PC-9 (cell line): ENCODE data around the gene GID4. TPM values are rescaled to one million over a fixed set of nuclear protein-coding genes. Genes with fewer than 3 reads are reported as not detected.

Source experiments
- BruUV-seq: library from RNA; stranded (reverse); fragments of 400-500 nt; replicated peaks from 2 replicates; lab custom pipeline; 2021; lab: Mats Ljungman, UMichigan
- CTCF ChIA-PET: fragments of 300-600 bp; sonication (Branson Sonifier 250); formaldehyde crosslinking; loops from one replicate; lab custom pipeline; 2022; ENCODE audit warnings: antibody characterized with exemption; lab: Charles Lee
- POLR2A ChIA-PET: fragments of 300-600 bp; sonication (Branson Sonifier 250); formaldehyde crosslinking; loops from one replicate; lab custom pipeline; 2022; ENCODE audit warnings: antibody characterized with exemption; ENCODE audit not compliant: unreplicated experiment; lab: Charles Lee
- DNase-seq, 2 experiments: peaks; one replicate each; pipeline versions ENCODE4 v3.0.0 to v3.0.0-alpha.2; 2015 to 2022; ENCODE audit warnings: mixed read lengths in 1 of 2
- H2AFZ ChIP-seq: fragments of 200-600 bp; sonication (generic); 2 replicates; pipeline ENCODE4 v1.8.1; 2017; ENCODE audit warnings: antibody characterized with exemption
- H3F3A ChIP-seq: fragments of 200-600 bp; sonication (generic); 2 replicates; pipeline ENCODE4 v1.8.1; 2017; ENCODE audit warnings: antibody characterized with exemption, mild to moderate bottlenecking, low read depth; ENCODE audit not compliant: insufficient read depth
- H3K27ac ChIP-seq: fragments of 200-600 bp; sonication (generic); 2 replicates; pipeline ENCODE4 v1.6.1; 2016; ENCODE audit warnings: mixed run types
- H3K27me3 ChIP-seq: fragments of 200-600 bp; sonication (generic); 2 replicates; pipeline ENCODE4 v1.6.1; 2016; ENCODE audit warnings: low read depth, mixed run types; ENCODE audit not compliant: insufficient read depth
- H3K36me3 ChIP-seq: fragments of 200-600 bp; sonication (generic); 2 replicates; pipeline ENCODE4 v1.6.1; 2016; ENCODE audit warnings: low read depth, mixed run types
- H3K4me1 ChIP-seq: fragments of 200-600 bp; sonication (generic); replicated peaks from 2 replicates; pipeline ENCODE4 v1.6.1; 2016; ENCODE audit warnings: mixed run types; ENCODE audit not compliant: insufficient read depth
- H3K4me2 ChIP-seq: fragments of 200-600 bp; sonication (generic); 2 replicates; pipeline ENCODE4 v1.6.1; 2017; ENCODE audit warnings: mixed run types
- H3K4me3 ChIP-seq: fragments of 200-600 bp; sonication (generic); 2 replicates; pipeline ENCODE4 v1.6.1; 2016; ENCODE audit warnings: mixed run types
- H3K79me2 ChIP-seq: fragments of 200-600 bp; sonication (generic); 2 replicates; pipeline ENCODE4 v1.6.1; 2017; ENCODE audit warnings: low read depth, mixed run types
- H3K9me2 ChIP-seq: fragments of 200-600 bp; sonication (generic); 2 replicates; pipeline ENCODE4 v1.8.1; 2017; ENCODE audit warnings: mild to moderate bottlenecking; ENCODE audit not compliant: insufficient read depth
- H3K9me3 ChIP-seq: fragments of 200-600 bp; sonication (generic); 2 replicates; pipeline ENCODE4 v1.8.1; 2016; ENCODE audit warnings: low read depth; ENCODE audit not compliant: insufficient read depth
- H4K20me1 ChIP-seq: fragments of 200-600 bp; sonication (generic); 2 replicates; pipeline ENCODE4 v1.8.1; 2017; ENCODE audit not compliant: insufficient read depth
- CTCF ChIP-seq: fragments of 200-600 bp; sonication (generic); conservative IDR thresholded peaks from 2 replicates; pipeline ENCODE4 v1.6.1; 2017; ENCODE audit warnings: mixed run types, antibody characterized with exemption, mild to moderate bottlenecking, moderate library complexity
- EZH2 ChIP-seq: fragments of 200-600 bp; sonication (generic); IDR thresholded peaks from 2 replicates; pipeline ENCODE4 v1.8.0; 2017; ENCODE audit warnings: antibody characterized with exemption, low read depth
- intact Hi-C: fragments of 100-400 bp; cut with micrococcal nuclease; formaldehyde crosslinking; loops from one replicate; pipeline ENCODE4 v1.10.0; 2022; ENCODE audit not compliant: unreplicated experiment
- total RNA-seq: library from RNA; stranded (reverse); gene quantifications from 2 replicates; pipeline ENCODE4 v1.2.3, GENCODE V29; 2021

Gene GID4
- total RNA-seq, 1 experiment from 2014 or later, result 19.0 TPM

DNA sequence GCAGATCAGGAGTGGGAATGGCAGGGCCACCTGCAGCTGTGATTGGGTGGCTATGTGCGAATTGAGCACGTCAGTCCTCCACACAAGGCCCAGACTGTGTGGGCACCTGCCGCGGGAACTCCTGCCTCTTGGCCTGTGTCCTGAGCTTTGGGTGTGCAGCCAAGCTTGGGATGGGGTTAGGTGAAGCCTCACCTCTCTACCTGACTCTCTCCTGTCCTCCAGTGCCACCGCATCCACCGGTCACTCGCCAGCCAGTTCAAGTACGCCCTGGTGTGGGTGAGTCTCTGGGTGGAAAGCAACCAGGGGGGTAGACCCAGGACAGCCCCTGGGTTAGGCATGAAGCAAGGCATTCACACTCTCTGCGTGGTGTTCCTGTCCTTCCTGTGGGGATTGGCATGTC lies 67.0 kb downstream of the GID4 start:
- H3K27me3 ChIP-seq, result no peaks in the 10 kb centered on the region
- BruUV-seq, result no TSS peak
- no peaks in the 10 kb centered on the region; the same call in 1 of the 2 replicates for H3F3A ChIP-seq
- H4K20me1 ChIP-seq, result peaks cover 7% of the 10 kb centered on the region
- H3K79me2 ChIP-seq, result no peaks in the 10 kb centered on the region
- ChIA-PET POLR2A (interaction anchor here (0.7 kb wide), 1 partner anchor 153 kb away, joined by 5 read pairs; the partner anchor contains the start of gene FLII), CTCF (no interaction called here)
- H3K9me3 ChIP-seq, result no peaks in the 10 kb centered on the region
- DNase-seq, result no peak
- no peaks in the 10 kb centered on the region for H3K4me1 ChIP-seq
- TF ChIP-seq EZH2 (no peak), CTCF (no peak)
- H3K36me3 ChIP-seq, result no peaks in the 10 kb centered on the region; the same call in 1 of the 2 replicates
- intact Hi-C loops, result no loop called here
- no peak overlapping the region for H3K4me3 ChIP-seq
- no peak overlapping the region for H2AFZ ChIP-seq
- H3K4me2 ChIP-seq, result no peak overlapping the region
- no peaks in the 10 kb centered on the region for H3K9me2 ChIP-seq
- H3K27ac ChIP-seq, result no peak overlapping the region

DNA sequence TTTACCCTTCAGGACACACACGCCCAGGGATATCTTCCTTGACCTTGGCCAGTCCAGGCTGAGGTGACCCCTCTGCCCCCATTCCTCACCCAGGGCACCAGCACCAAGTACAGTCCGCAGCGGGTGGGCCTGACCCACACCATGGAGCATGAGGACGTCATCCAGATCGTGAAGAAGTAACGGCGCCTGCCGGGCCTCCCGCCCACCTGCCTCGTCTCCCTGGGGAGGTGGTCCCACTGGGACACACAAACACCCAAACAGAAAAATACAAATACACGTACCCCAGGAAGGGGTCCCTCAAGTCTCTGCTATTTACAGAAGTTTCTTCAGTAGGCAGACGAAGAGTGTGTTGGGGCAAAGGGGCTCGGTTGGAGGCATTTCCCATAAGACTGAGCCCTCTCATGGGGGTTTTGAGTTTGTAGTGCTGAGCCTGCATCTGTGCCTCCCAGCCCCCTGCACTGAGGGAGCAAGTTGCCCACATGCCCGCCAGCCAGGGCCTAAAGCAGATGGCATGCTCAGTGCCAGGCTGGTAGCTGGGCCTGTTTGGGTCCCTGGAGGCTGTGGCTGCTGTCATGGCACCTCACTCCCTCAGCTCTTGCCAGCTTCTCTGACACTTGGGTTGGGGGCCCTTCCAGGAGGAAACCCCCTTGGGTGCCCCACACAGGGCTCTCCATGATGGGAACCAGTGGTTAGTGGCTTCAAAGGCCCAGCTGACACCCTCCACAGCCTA lies 68.0 kb downstream of the GID4 start:
- no peaks in the 10 kb centered on the region for H3K9me2 ChIP-seq
- no peak overlapping the region for H2AFZ ChIP-seq
- no peaks in the 10 kb centered on the region for H3K27me3 ChIP-seq
- no peak overlapping the region for H3K27ac ChIP-seq
- H3F3A ChIP-seq, result no peaks in the 10 kb centered on the region; the same call in 1 of the 2 replicates
- H3K9me3 ChIP-seq, result no peaks in the 10 kb centered on the region
- peaks cover 7% of the 10 kb centered on the region for H4K20me1 ChIP-seq
- TF ChIP-seq CTCF (no peak), EZH2 (no peak)
- H3K4me1 ChIP-seq, result no peaks in the 10 kb centered on the region
- ChIA-PET CTCF (no interaction called here), POLR2A (no interaction called here)
- no peaks in the 10 kb centered on the region for H3K36me3 ChIP-seq
- H3K4me2 ChIP-seq, result no peak overlapping the region
- intact Hi-C loops, result no loop called here
- BruUV-seq, result no TSS peak
- DNase-seq, result no peak
- H3K4me3 ChIP-seq, result no peak overlapping the region
- no peaks in the 10 kb centered on the region for H3K79me2 ChIP-seq

- H3K4me2 ChIP-seq, result no peak overlapping the region
- POLR2A ChIA-PET, result no interaction called here
- no peaks in the 10 kb centered on the region for H3K9me2 ChIP-seq
- no peak for DNase-seq
- no peaks in the 10 kb centered on the region for H3K36me3 ChIP-seq
- CTCF ChIA-PET, result no interaction called here
- H3K4me3 ChIP-seq, result no peak overlapping the region
- H3K9me3 ChIP-seq, result no peaks in the 10 kb centered on the region
- H3K27me3 ChIP-seq, result no peaks in the 10 kb centered on the region
- no TSS peak for BruUV-seq
- no peak overlapping the region for H3K27ac ChIP-seq
- H3K79me2 ChIP-seq, result no peaks in the 10 kb centered on the region
- intact Hi-C loops, result no loop called here
- no peak overlapping the region for H2AFZ ChIP-seq
- no peaks in the 10 kb centered on the region; the same call in 1 of the 2 replicates for H3F3A ChIP-seq
- peaks cover 2% of the 10 kb centered on the region for H4K20me1 ChIP-seq
- H3K4me1 ChIP-seq, result no peaks in the 10 kb centered on the region
- TF ChIP-seq CTCF (no peak), EZH2 (no peak)
Measured at GRCh38 chr17:18107971-18108370, 68.8 kb downstream of the GID4 start.
